ENCODE results near the gene NRG2.

The NRG2 gene

DNA sequence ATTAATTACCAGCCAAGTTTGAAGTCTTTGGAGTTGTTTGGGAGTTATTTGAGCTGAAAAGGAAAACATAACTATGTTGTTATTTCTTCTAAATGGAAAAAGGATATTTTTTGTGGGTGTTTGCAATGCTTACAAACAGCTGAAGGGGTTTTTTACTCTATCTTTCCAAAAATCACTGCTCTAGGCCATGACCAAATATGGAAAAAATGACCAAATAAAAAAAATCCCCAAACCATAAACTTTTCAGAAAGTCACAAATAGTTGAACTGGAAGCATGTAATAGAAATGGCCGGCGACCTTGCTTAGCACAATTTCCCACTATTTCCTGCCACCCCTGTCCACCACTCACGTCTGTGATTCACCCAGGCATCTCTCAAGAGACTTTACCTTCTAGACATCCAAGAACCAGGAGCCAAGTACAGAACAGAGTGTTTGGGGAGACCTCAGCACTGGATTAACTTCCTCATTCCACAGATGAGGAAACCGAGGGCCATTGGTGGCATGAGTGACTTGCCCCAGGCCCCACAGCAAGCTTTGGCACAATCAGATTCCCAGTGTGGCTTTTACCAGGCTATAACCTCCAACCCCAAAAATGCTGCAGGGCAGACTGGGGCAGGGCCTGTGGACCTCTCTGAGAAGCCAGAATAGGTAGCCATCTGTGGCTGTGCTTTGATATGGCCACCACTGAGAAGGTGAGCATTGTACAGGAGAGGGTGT lies 84.5 kb downstream of the NRG2 start (continued):
- no peak for TF ChIP-seq ZNF8 (CRISPR knock-in tag; IDR thresholded peaks at IDR 0.05)
- no peak for TF ChIP-seq ISL1 (CRISPR knock-in tag; IDR thresholded peaks at IDR 0.05)

DNA sequence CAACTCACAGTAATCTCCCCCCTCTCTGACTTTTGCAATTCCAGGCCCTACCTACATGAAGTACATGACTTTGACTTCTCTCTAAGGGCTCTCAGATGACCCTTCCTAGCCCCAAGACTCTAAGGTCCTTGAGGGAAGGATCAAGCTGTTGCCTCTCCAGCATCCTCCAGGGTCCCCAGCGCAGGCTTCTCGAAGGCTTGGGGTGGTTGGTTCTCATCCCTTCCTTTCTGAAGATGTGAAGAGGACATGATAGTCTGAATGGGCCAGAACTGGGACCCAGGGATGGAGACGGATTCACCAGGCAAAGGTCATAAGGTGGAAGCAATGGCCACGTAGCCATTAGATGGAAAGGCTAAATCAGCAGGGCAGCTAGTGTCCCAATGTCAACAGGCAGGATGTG lies 86.8 kb downstream of the NRG2 start:
- TF ChIP-seq ARNTL (CRISPR knock-in tag; IDR thresholded peaks at IDR 0.05; ENCODE audit: borderline replicate concordance, low read depth) = no peak
- TF ChIP-seq ZNF70 (CRISPR knock-in tag; IDR thresholded peaks at IDR 0.05) = no peak
- TF ChIP-seq, protein P1, sequence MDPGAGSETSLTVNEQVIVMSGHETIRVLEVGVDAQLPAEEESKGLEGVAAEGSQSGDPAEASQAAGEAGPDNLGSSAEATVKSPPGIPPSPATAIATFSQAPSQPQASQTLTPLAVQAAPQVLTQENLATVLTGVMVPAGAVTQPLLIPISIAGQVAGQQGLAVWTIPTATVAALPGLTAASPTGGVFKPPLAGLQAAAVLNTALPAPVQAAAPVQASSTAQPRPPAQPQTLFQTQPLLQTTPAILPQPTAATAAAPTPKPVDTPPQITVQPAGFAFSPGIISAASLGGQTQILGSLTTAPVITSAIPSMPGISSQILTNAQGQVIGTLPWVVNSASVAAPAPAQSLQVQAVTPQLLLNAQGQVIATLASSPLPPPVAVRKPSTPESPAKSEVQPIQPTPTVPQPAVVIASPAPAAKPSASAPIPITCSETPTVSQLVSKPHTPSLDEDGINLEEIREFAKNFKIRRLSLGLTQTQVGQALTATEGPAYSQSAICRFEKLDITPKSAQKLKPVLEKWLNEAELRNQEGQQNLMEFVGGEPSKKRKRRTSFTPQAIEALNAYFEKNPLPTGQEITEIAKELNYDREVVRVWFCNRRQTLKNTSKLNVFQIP (CRISPR knock-in tag; IDR thresholded peaks at IDR 0.05; ENCODE audit: borderline replicate concordance, low read depth) = no peak
- TF ChIP-seq, protein P2, sequence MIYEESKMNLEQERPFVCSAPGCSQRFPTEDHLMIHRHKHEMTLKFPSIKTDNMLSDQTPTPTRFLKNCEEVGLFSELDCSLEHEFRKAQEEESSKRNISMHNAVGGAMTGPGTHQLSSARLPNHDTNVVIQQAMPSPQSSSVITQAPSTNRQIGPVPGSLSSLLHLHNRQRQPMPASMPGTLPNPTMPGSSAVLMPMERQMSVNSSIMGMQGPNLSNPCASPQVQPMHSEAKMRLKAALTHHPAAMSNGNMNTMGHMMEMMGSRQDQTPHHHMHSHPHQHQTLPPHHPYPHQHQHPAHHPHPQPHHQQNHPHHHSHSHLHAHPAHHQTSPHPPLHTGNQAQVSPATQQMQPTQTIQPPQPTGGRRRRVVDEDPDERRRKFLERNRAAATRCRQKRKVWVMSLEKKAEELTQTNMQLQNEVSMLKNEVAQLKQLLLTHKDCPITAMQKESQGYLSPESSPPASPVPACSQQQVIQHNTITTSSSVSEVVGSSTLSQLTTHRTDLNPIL (CRISPR knock-in tag; IDR thresholded peaks at IDR 0.05; ENCODE audit: low read depth) = no peak
- TF ChIP-seq ZFP30 (CRISPR knock-in tag; IDR thresholded peaks at IDR 0.05) = no peak
- ATAC-seq = no peak

DNA sequence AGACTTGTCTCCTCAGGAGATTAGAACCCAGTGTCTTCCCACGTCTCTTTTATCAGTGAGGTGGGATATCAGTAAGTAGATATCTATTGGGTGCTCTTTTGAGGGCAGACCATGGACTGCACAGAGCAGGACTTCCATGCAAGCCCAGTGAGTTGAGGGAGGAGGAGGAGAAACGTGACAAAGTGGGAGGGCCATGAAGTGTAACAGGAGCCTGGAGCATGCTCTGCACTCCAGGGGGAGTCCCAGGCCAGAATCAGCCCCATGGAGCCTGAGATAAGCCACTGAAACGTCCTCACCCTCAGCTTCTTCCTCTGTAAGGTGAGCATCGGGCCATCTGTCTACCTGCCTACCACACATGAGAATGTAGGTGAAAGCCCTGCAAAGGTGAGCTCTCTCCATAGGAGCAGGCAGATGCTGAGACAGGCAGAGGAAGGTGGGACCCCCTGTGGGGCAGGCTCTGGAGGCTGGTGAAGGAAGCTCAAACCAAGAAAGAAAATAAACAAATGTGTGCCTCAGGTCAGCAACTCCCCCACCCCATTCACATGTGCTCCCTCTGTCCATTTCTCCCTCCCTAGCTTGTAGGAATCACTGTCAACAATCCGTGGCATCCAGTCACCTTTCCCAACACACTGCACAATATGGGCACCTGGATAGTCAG lies 87.4 kb downstream of the NRG2 start:
- peak; percentile 65 for ATAC-seq
- TF ChIP-seq, protein P3, sequence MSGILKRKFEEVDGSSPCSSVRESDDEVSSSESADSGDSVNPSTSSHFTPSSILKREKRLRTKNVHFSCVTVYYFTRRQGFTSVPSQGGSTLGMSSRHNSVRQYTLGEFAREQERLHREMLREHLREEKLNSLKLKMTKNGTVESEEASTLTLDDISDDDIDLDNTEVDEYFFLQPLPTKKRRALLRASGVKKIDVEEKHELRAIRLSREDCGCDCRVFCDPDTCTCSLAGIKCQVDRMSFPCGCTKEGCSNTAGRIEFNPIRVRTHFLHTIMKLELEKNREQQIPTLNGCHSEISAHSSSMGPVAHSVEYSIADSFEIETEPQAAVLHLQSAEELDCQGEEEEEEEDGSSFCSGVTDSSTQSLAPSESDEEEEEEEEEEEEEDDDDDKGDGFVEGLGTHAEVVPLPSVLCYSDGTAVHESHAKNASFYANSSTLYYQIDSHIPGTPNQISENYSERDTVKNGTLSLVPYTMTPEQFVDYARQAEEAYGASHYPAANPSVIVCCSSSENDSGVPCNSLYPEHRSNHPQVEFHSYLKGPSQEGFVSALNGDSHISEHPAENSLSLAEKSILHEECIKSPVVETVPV (CRISPR knock-in tag; IDR thresholded peaks at IDR 0.05) = no peak

DNA sequence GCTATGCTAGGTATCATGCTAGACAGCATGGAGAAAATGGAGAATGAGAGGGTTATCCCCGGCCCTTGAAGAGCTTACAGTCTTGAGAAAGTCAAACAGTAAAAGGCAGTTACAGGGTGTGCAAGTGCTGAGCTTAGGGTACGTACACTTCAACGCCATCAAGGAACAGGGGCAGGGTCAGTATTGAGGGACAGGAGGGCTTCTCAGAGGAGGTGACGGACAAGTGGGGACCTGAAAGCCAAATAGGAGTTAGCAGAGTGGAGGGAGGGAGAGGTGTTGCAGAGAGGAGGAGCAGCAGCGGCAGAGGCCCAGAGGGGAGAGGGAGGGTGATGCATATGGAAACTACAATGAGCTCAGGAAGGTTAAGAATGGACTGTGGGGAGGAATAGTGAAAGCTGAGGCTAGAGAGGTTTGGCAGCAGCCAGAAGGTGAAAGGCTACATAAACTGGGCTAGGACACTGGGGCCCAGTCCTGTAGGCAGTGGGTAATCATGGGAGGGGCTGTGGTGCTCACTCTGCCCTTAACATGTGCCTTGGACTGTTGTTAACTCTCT lies 88.0 kb downstream of the NRG2 start:
- no peak for ATAC-seq
- no peak for TF ChIP-seq ZNF565 (CRISPR knock-in tag; conservative IDR thresholded peaks at IDR 0.05; ENCODE audit: low read depth)
- no peak for TF ChIP-seq BACH2 (CRISPR knock-in tag; IDR thresholded peaks at IDR 0.05; ENCODE audit: borderline replicate concordance)
- no peak for TF ChIP-seq SNAI2 (CRISPR knock-in tag; IDR thresholded peaks at IDR 0.05)
- no peak for TF ChIP-seq ZC3H10 (CRISPR knock-in tag; IDR thresholded peaks at IDR 0.05)
- no peak for TF ChIP-seq ZFP3 (CRISPR knock-in tag; IDR thresholded peaks at IDR 0.05)
- TF ChIP-seq ZNF8 (CRISPR knock-in tag; IDR thresholded peaks at IDR 0.05) = no peak
- TF ChIP-seq TOX (CRISPR knock-in tag; IDR thresholded peaks at IDR 0.05; ENCODE audit: borderline replicate concordance) = no peak
- TF ChIP-seq, protein P1 (CRISPR knock-in tag; IDR thresholded peaks at IDR 0.05; ENCODE audit: borderline replicate concordance, low read depth) = no peak
- no peak for TF ChIP-seq RARB (CRISPR knock-in tag; IDR thresholded peaks at IDR 0.05)
- no peak for TF ChIP-seq ZFP30 (CRISPR knock-in tag; IDR thresholded peaks at IDR 0.05)
- TF ChIP-seq, protein P2 (CRISPR knock-in tag; IDR thresholded peaks at IDR 0.05; ENCODE audit: low read depth) = no peak
- no peak for TF ChIP-seq ESRRG (CRISPR knock-in tag; IDR thresholded peaks at IDR 0.05)
- TF ChIP-seq OSR1 (CRISPR knock-in tag; IDR thresholded peaks at IDR 0.05) = no peak

DNA sequence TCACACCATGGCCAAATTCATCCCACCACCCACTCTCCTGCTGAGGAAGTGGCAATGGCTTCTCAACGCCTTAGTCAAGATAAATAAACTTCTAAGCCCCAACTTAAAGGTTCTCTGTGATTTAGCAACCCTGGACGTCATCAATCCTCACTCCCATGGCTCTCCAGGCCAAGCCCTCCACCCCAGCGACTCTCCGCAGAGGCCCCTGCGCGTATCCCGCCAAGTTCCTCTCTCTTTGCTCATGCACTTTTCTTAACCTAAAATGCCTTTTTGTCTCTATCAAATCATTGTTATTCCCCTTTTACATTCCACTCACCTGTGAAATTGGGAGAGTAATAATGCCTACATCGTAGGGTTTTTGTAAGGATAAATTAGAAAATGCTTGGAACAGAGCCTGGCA lies 88.6 kb downstream of the NRG2 start:
- no peak for ATAC-seq
- no peak for TF ChIP-seq ZNF565 (CRISPR knock-in tag; conservative IDR thresholded peaks at IDR 0.05; ENCODE audit: low read depth)
- no peak for TF ChIP-seq ZNF8 (CRISPR knock-in tag; IDR thresholded peaks at IDR 0.05)
- TF ChIP-seq ZNF70 (CRISPR knock-in tag; IDR thresholded peaks at IDR 0.05) = no peak
- TF ChIP-seq CSDC2 (CRISPR knock-in tag; IDR thresholded peaks at IDR 0.05) = no peak
- TF ChIP-seq ISL1 (CRISPR knock-in tag; IDR thresholded peaks at IDR 0.05) = no peak
- TF ChIP-seq RARB (CRISPR knock-in tag; IDR thresholded peaks at IDR 0.05) = no peak
- no peak for TF ChIP-seq ESRRG (CRISPR knock-in tag; IDR thresholded peaks at IDR 0.05)
- TF ChIP-seq, protein P1 (CRISPR knock-in tag; IDR thresholded peaks at IDR 0.05; ENCODE audit: borderline replicate concordance, low read depth) = no peak
- TF ChIP-seq ZFP30 (CRISPR knock-in tag; IDR thresholded peaks at IDR 0.05) = no peak
- TF ChIP-seq, protein P4, sequence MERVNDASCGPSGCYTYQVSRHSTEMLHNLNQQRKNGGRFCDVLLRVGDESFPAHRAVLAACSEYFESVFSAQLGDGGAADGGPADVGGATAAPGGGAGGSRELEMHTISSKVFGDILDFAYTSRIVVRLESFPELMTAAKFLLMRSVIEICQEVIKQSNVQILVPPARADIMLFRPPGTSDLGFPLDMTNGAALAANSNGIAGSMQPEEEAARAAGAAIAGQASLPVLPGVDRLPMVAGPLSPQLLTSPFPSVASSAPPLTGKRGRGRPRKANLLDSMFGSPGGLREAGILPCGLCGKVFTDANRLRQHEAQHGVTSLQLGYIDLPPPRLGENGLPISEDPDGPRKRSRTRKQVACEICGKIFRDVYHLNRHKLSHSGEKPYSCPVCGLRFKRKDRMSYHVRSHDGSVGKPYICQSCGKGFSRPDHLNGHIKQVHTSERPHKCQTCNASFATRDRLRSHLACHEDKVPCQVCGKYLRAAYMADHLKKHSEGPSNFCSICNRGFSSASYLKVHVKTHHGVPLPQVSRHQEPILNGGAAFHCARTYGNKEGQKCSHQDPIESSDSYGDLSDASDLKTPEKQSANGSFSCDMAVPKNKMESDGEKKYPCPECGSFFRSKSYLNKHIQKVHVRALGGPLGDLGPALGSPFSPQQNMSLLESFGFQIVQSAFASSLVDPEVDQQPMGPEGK (CRISPR knock-in tag; IDR thresholded peaks at IDR 0.05; ENCODE audit: borderline replicate concordance) = no peak
